CD4-positive, alpha-beta T cell (primary cell): ENCODE results near the gene LCMT1. TPM values are rescaled to one million over a fixed set of nuclear protein-coding genes. Genes with fewer than 3 reads are reported as not detected.
"Not testable (repeated sequence)": the region's sequence is repeated elsewhere in the genome, so short reads cannot be mapped to it uniquely, and the experiment has no call there.

ENCODE experiments used
- ATAC-seq: fragments of 200-7000 bp; cut with Tn5 transposase; one replicate; pipeline ENCODE4 v1.10.0; 2022; ENCODE audit warnings: mild to moderate bottlenecking; ENCODE audit not compliant: poor library complexity
- CTCF ChIA-PET: fragments of 350-600 bp; sonication (Branson Sonifier 250); formaldehyde crosslinking; loops from one replicate; lab custom pipeline; 2021; ENCODE audit warnings: antibody characterized with exemption, inconsistent platforms; lab: Charles Lee
- POLR2A ChIA-PET: fragments of 350-600 bp; sonication (Branson Sonifier 250); formaldehyde crosslinking; loops from one replicate; lab custom pipeline; 2021; ENCODE audit warnings: antibody characterized with exemption, inconsistent platforms; lab: Charles Lee
- DNase-seq, 14 experiments: peaks; one replicate each; pipeline ENCODE4 v3.0.0-alpha.2; 2013 to 2020; ENCODE audit warnings: mixed read lengths in 2 of 14
- H3K27ac ChIP-seq, 2 donors: one replicate each; pipeline versions ENCODE4 v1.5.1 to v1.7.0; 2013; ENCODE audit warnings: low read length in 2 of 2, low read depth in 1 of 2, mild to moderate bottlenecking in 1 of 2
- H3K27me3 ChIP-seq, 2 experiments: 1 replicate in 1 of 2; 2 replicates in 1 of 2; pipeline versions ENCODE4 v1.6.1 to v1.7.0; 2013; ENCODE audit warnings: low read length in 2 of 2, control low read depth in 1 of 2, mild to moderate bottlenecking in 1 of 2, moderate library complexity in 1 of 2; ENCODE audit not compliant: insufficient read depth in 2 of 2, control insufficient read depth in 1 of 2
- H3K36me3 ChIP-seq: one replicate; pipeline ENCODE4 v1.6.1; 2013; ENCODE audit warnings: low read length, control low read depth; ENCODE audit not compliant: insufficient read depth
- H3K4me1 ChIP-seq: one replicate; pipeline ENCODE4 v1.6.1; 2013; ENCODE audit warnings: low read length, control low read depth; ENCODE audit not compliant: insufficient read depth
- H3K4me3 ChIP-seq: one replicate; pipeline ENCODE4 v1.5.1; 2013; ENCODE audit warnings: mild to moderate bottlenecking, low read length, moderate library complexity
- H3K9me3 ChIP-seq, 2 experiments: 1 replicate in 1 of 2; 2 replicates in 1 of 2; pipeline versions ENCODE4 v1.6.1 to v1.7.0; 2013; ENCODE audit warnings: low read length in 2 of 2, mild to moderate bottlenecking in 2 of 2, control low read depth in 1 of 2, moderate library complexity in 1 of 2; ENCODE audit not compliant: control insufficient read depth in 1 of 2, insufficient read depth in 1 of 2
- H3K27ac Mint-ChIP-seq: one replicate; pipeline ENCODE4 v1.8.0; 2020; ENCODE audit warnings: mixed read lengths
- H3K27me3 Mint-ChIP-seq: one replicate; pipeline ENCODE4 v1.8.0; 2021; ENCODE audit warnings: mixed read lengths
- H3K36me3 Mint-ChIP-seq: one replicate; pipeline ENCODE4 v1.8.0; 2021; ENCODE audit warnings: low read depth, mixed read lengths
- H3K4me1 Mint-ChIP-seq: one replicate; pipeline ENCODE4 v1.8.0; 2021; ENCODE audit warnings: low read depth, mixed read lengths
- H3K4me3 Mint-ChIP-seq: one replicate; pipeline ENCODE4 v1.8.0; 2020; ENCODE audit warnings: mild to moderate bottlenecking, mixed read lengths
- H3K9me3 Mint-ChIP-seq: one replicate; pipeline ENCODE4 v1.8.0; 2020; ENCODE audit warnings: mixed read lengths
- CTCF ChIP-seq: fragments of 200-600 bp; IDR thresholded peaks from one replicate; pipeline ENCODE4 v1.8.0; 2022; ENCODE audit warnings: antibody characterized with exemption, mild to moderate bottlenecking
- intact Hi-C, 2 experiments: fragments of 100-400 bp; cut with DNase I in 1 of 2; cut with micrococcal nuclease in 1 of 2; formaldehyde crosslinking; loops; one replicate each; pipeline versions ENCODE4 v1.15.1 to v1.9.0; 2023 to 2025; cut with DNase I, micrococcal nuclease
- total RNA-seq, 174 experiments: library from RNA in 2 of 174; stranded (reverse) in 2 of 174; gene quantifications; one replicate each; pipeline ENCODE4 v1.2.3 and lab custom pipeline; 2021 to 2026

LCMT1 gene
- total RNA-seq, 2 experiments from 2014 or later = 22.5 to 28.2 TPM

- no peak overlapping the region for H3K4me3 Mint-ChIP-seq
- Histone ChIP-seq H3K36me3 (peaks cover 11% of the 10 kb centered on the region), H3K27me3 (no peaks in the 10 kb centered on the region), H3K27ac (no peak overlapping the region), H3K4me1 (peaks cover 14% of the 10 kb centered on the region), H3K4me3 (no peak overlapping the region), H3K9me3 (no peaks in the 10 kb centered on the region)
- TF ChIP-seq CTCF = no peak
- CTCF ChIA-PET = no interaction called here
- H3K9me3 Mint-ChIP-seq = no peaks in the 10 kb centered on the region
- no peak for DNase-seq
- no peak overlapping the region for H3K27ac Mint-ChIP-seq
- POLR2A ChIA-PET = interaction anchor here (0.7 kb wide), 1 partner anchor 101 kb away, joined by 3 read pairs; no protein-coding TSS in a partner anchor
- intact Hi-C loops = no loop called here
- H3K36me3 Mint-ChIP-seq = peaks cover 48% of the 10 kb centered on the region
- no peak for ATAC-seq
- H3K4me1 Mint-ChIP-seq = peaks cover 61% of the 10 kb centered on the region
- no peaks in the 10 kb centered on the region for H3K27me3 Mint-ChIP-seq
These were observed 10.5 kb downstream of the LCMT1 start for GRCh38 chr16:25121824-25122600.

DNA sequence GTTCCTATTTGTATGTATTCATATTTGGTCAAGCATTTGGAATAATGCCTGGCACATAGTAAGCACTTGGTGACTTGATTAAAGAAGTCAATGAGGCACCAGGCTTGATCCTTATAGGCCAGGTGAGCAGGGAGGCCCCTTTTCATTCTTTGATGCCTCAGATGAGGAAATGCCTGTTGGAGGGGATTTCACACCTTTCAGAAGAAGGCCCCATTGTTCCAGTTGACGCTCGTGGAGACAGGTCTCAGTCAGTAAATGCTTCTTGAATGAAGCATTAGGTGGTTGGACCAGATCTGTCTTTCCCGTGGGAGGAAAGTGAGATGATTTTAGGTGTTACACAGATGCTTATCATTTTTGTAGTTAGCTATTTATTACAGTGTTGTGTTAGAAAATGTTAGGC, 13.0 kb downstream of the LCMT1 start:
- Mint-ChIP-seq H3K36me3 (peaks cover 42% of the 10 kb centered on the region), H3K9me3 (no peaks in the 10 kb centered on the region), H3K4me3 (no peak overlapping the region), H3K4me1 (peaks cover 46% of the 10 kb centered on the region), H3K27me3 (no peaks in the 10 kb centered on the region), H3K27ac (peak overlapping the region; percentile 4)
- ChIA-PET POLR2A (no interaction called here), CTCF (no interaction called here)
- Histone ChIP-seq H3K27ac (no peak overlapping the region), H3K36me3 (peaks cover 14% of the 10 kb centered on the region), H3K4me3 (no peak overlapping the region), H3K9me3 (no peaks in the 10 kb centered on the region), H3K4me1 (peaks cover 15% of the 10 kb centered on the region), H3K27me3 (no peaks in the 10 kb centered on the region)
- intact Hi-C loops = no loop called here
- TF ChIP-seq CTCF = no peak
- no peak for DNase-seq
- no peak for ATAC-seq

GRCh38 chr16:25126086-25126666, 14.6 kb downstream of the LCMT1 start:
- DNase-seq = peak in 1 of 14 experiments; percentile 29
- H3K9me3 ChIP-seq, H3K27ac ChIP-seq, H3K4me3 Mint-ChIP-seq, H3K27me3 Mint-ChIP-seq, H3K27me3 ChIP-seq, ATAC-seq, H3K4me3 ChIP-seq, H3K9me3 Mint-ChIP-seq: not testable (repeated sequence)
- ChIA-PET POLR2A (interaction anchor here (0.8 to 1.8 kb wide), 5 partner anchors 10 to 78 kb away, joined by 3 to 5 read pairs (median 3); partner anchors contain the start of gene LCMT1), CTCF (interaction anchor here (0.8 to 1.7 kb wide), 3 partner anchors 9 to 99 kb away, joined by 3 to 10 read pairs (median 3); no protein-coding TSS in a partner anchor)
- Mint-ChIP-seq H3K4me1 (peaks cover 44% of the 10 kb centered on the region), H3K36me3 (peaks cover 57% of the 10 kb centered on the region), H3K27ac (peak overlapping the region; percentile 9)
- peaks cover 15% of the 10 kb centered on the region for H3K4me1 ChIP-seq
- H3K36me3 ChIP-seq = peaks cover 29% of the 10 kb centered on the region
- intact Hi-C loops = loop anchor here (2.0 kb wide), 1 partner anchor 99 kb away; no protein-coding TSS in a partner anchor
